IgD-negative memory B cell (primary cell): Measurements from ENCODE around the gene UBE2F. TPM values are rescaled to one million over a fixed set of nuclear protein-coding genes. Genes with fewer than 3 reads are reported as not detected.
"Not testable (repeated sequence)": the region's sequence is repeated elsewhere in the genome, so short reads cannot be mapped to it uniquely, and the experiment has no call there.

Experiments
- H3K27ac Mint-ChIP-seq, 3 donors: one replicate each; pipeline ENCODE4 v1.8.0; 2020 to 2022; ENCODE audit warnings: mild to moderate bottlenecking in 3 of 3, mixed read lengths in 3 of 3, moderate library complexity in 1 of 3
- H3K27me3 Mint-ChIP-seq: one replicate; pipeline ENCODE4 v1.8.0; 2021; ENCODE audit warnings: mixed read lengths
- H3K36me3 Mint-ChIP-seq: one replicate; pipeline ENCODE4 v1.8.0; 2020; ENCODE audit warnings: mild to moderate bottlenecking, mixed read lengths
- H3K4me1 Mint-ChIP-seq, 3 donors: one replicate each; pipeline ENCODE4 v1.8.0; 2020 to 2022; ENCODE audit warnings: mixed read lengths in 3 of 3, mild to moderate bottlenecking in 1 of 3
- H3K4me3 Mint-ChIP-seq, 4 donors: one replicate each; pipeline ENCODE4 v1.8.0; 2020 to 2022; ENCODE audit warnings: mild to moderate bottlenecking in 4 of 4, mixed read lengths in 4 of 4, moderate library complexity in 3 of 4
- H3K9me3 Mint-ChIP-seq, 3 donors: one replicate each; pipeline ENCODE4 v1.8.0; 2020 to 2021; ENCODE audit warnings: mixed read lengths in 3 of 3, mild to moderate bottlenecking in 1 of 3
- polyA plus RNA-seq: library from polyadenylated mRNA; unstranded; fragments of 300-500 nt; fragmentation: Illumina TruSeq; gene quantifications from one replicate; pipeline ENCODE4 v1.2.3, GENCODE V29; 2021

The UBE2F gene
- polyA plus RNA-seq, 1 donor from 2014 or later: 48.4 TPM

DNA sequence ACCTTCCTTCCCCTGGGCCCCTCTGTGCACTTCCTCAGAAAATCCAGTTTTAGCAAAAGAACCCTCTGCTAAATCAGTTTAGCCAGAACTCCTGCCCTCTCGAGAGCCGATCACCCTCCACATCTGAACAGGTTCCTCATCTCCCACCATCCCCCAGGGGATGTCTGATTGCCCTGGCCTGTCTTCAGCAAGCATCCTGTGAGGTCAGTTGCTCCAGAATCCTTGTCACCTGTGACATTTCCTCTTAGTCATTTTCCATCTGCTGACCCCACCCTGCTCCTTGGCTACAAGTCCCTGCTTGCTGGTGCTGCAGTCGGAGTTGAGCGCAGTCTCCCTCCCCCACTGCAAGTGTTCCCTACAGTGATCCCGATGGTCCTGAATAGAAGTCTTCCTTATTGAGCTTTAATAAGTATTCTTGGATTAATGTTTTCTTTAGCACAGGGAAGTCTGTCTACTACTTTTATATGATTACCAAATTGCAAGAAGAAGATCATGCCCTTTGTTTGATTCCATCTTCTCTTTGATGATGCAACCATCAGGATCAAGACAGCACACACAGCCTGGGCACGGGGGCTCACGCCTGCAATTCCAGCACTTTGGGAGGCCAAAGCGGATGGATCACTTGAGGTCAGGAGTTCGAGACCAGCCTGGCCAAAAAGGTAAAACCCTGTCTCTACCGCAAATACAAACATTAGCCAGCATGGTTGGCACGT lies 30.9 kb upstream of the UBE2F start:
- Mint-ChIP-seq H3K36me3 (no peaks in the 10 kb centered on the region), H3K4me3 (peak overlapping the region in 1 of 4 donors; percentile 17), H3K27ac (no peak overlapping the region), H3K27me3 (peaks cover 12% of the 10 kb centered on the region), H3K9me3 (no peaks in the 10 kb centered on the region), H3K4me1 (peaks cover 0 to 2% (median 0%) of the 10 kb centered on the region in 3 donors)

DNA sequence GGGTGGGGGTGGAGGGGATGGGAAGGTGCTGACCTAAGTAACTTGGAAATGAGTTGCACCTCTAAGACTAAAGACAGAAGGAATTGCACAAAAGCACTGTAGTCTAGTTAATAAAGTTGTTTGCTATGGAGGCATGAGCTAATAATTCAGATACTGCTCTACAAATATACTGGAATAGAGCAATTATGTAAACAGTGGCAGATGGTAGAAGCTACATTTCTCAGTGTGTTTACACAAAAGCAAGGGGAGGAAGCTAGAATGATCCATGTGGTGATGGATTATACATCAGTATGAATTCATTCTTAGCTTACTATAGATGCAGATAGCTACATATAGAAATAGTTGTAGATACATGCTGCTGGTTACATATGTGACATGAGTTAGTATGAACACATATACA lies 27.6 kb upstream of the UBE2F start:
- Mint-ChIP-seq H3K4me1 (peaks cover 0 to 9% (median 2%) of the 10 kb centered on the region in 3 donors), H3K27ac (no peak overlapping the region), H3K36me3 (no peaks in the 10 kb centered on the region), H3K27me3 (peaks cover 16% of the 10 kb centered on the region), H3K4me3 (no peak overlapping the region), H3K9me3 (peaks cover 0 to 4% (median under 1%) of the 10 kb centered on the region in 3 donors)

DNA sequence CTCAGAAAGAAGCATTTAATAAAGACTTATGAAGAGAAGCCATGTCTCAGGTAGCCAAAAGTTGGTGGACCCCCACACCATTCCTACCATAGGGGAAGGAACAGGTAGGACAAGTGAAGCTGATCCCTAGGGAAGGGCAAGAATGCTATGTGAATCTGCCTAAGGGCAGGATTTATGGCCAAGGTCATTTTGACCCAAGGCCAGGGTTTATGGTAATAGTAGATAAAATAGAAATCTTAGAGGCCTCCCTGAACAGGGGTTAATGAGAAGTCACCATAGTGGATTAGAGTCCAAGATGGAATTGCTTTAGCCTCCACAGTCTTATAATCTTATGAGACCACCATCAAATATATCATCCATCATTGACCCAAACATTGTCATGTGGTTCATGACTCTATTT lies 26.0 kb upstream of the UBE2F start:
- Mint-ChIP-seq H3K27ac (no peak overlapping the region), H3K4me1 (peaks cover 0 to 9% (median 2%) of the 10 kb centered on the region in 3 donors), H3K36me3 (peaks cover 1% of the 10 kb centered on the region), H3K4me3 (no peak overlapping the region), H3K27me3 (peaks cover 20% of the 10 kb centered on the region), H3K9me3 (peaks cover 2 to 7% (median 4%) of the 10 kb centered on the region in 3 donors)

DNA sequence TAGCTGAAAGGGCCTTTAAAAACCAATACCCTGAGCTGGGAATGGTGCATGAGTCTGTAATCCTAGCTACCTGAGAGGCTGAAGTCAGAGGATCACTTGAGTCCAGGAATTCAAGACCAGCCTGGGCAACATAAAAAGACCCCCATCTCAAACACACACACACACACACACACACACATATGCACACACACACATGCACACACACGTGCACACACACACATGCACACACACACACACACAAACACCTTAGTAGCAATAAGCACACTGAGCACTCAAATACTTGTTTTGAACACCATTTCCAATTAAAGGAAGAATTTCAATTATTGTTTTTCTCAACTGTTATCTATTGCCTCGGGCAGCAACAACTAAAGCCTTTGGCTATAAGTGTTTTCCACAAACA lies 25.6 kb upstream of the UBE2F start:
- H3K4me3 Mint-ChIP-seq: peak overlapping the region in 1 of 4 donors; percentile 47

DNA sequence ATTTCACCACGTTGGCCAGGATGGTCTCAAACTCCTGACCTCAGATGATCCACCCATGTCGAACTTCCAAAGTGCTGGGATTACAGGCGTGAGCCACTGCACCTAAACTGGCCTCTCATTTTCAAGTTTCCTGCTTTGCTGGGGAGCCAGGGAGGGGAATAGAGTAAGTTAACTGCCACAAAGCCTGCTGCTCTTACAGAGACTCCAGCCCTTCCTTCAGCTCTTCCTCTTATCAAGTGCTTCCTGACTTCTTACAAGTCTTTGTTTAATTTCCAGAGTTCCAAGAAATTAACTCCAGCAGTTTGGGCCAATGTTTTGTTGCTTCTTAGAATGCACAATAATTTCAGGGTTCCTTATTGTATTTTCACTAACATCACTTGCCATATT lies 24.3 kb upstream of the UBE2F start:
- Mint-ChIP-seq H3K36me3 (peaks cover 3% of the 10 kb centered on the region), H3K27me3 (peaks cover 23% of the 10 kb centered on the region), H3K4me1 (peaks cover 0 to 9% (median 2%) of the 10 kb centered on the region in 3 donors), H3K4me3 (peak overlapping the region in 2 of 4 donors; percentile 59 to 76), H3K9me3 (peaks cover 2 to 11% (median 4%) of the 10 kb centered on the region in 3 donors), H3K27ac (peak overlapping the region in 1 of 3 donors; percentile 8)

More for the DNA sequence above, 25.6 kb upstream of the UBE2F start:
- Mint-ChIP-seq H3K9me3 (peaks cover 2 to 9% (median 4%) of the 10 kb centered on the region in 3 donors), H3K27me3 (peaks cover 21% of the 10 kb centered on the region), H3K27ac (peak overlapping the region in 1 of 3 donors; percentile 21), H3K36me3 (peaks cover 3% of the 10 kb centered on the region), H3K4me1 (peaks cover 0 to 9% (median 2%) of the 10 kb centered on the region in 3 donors)

DNA sequence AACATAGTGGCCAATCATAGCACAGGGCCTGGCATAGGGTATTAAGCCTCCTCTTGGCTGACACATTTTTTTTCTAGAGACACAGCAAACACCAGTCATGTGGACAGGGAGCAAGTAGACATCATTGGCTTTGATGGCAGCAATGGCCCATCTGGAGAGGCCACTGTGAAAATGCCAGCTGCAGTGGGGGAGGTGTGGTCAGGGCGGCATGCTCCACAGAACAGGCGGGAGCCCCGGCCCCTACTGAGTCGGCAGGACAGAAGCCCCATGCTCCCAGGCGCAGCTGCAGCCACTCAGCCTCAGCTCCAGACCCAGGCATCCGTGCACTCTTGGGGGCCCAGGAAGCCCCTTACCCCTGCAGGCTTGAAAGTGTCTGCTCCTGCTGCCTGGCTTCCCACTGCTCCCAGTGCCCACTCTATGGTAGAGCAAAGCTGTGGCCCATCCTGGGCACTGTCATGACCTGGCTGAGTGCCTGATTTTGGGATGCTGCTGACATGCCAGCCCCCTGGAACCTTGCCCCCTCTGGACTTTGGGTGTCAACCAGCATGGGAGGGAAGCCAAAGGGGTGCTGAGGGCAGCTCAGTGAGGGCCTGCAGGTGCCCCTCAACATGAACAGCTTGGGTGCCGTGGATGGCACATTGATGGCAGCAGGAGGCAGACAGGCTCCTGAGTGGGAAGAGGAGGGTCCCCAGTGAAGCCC lies 23.3 kb upstream of the UBE2F start:
- peaks cover 0 to 9% (median 2%) of the 10 kb centered on the region in 3 donors for H3K4me1 Mint-ChIP-seq
- H3K36me3 Mint-ChIP-seq: peaks cover 3% of the 10 kb centered on the region
- no peak overlapping the region for H3K27ac Mint-ChIP-seq
- peak overlapping the region in 1 of 4 donors; percentile 37 for H3K4me3 Mint-ChIP-seq
- H3K9me3 Mint-ChIP-seq: peaks cover 2 to 11% (median 4%) of the 10 kb centered on the region in 3 donors
- H3K27me3 Mint-ChIP-seq: peaks cover 25% of the 10 kb centered on the region

DNA sequence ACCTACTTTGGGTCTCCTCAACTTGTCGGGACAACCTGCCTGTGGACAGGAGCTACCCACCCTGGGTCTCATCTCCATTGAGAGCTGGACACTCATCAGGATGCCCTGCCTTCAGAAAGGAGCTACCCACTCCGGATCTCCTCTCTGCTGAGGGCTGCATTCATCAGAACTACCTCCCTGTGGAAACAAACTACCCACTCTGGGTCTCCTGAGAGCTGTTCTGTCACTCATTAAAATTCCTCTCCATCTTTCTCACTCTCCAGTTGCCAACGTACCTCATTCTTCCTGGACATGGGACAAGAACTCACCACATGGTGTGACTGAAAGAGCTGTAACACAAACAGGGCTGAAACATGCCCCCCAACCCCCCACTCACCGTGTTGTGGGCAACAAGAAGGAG lies 22.5 kb upstream of the UBE2F start:
- no peak overlapping the region for H3K4me3 Mint-ChIP-seq

DNA sequence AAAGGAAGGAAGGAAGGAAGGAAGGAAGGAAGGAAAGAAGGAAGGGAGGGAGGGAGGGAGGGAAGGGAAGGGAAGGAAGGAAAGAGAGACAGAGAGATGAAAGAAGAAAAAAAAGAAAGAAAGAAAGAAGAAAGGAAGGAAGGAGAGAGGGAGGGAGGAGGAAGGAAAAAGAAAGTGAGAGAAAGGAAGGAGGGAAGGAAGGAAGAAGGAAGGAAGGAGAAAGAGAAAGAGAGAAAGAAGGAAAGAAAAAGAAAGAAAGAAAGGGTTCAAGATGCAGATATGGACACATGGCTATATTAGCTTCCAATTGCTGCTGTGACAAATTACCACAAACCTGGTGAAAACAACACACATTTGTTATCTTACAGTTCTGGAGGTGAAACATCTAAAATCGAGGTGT lies 20.4 kb upstream of the UBE2F start:
- H3K4me3 Mint-ChIP-seq: no peak overlapping the region
- peaks cover 2 to 11% (median 4%) of the 10 kb centered on the region in 3 donors for H3K9me3 Mint-ChIP-seq
- H3K4me1 Mint-ChIP-seq: peaks cover 0 to 7% (median 2%) of the 10 kb centered on the region in 3 donors
- peaks cover 37% of the 10 kb centered on the region for H3K27me3 Mint-ChIP-seq
- H3K36me3 Mint-ChIP-seq: peaks cover 3% of the 10 kb centered on the region
- no peak overlapping the region for H3K27ac Mint-ChIP-seq

More for the DNA sequence above, 22.5 kb upstream of the UBE2F start:
- Mint-ChIP-seq H3K27me3 (peaks cover 28% of the 10 kb centered on the region), H3K9me3 (peaks cover 2 to 11% (median 4%) of the 10 kb centered on the region in 3 donors), H3K4me1 (peaks cover 0 to 9% (median 2%) of the 10 kb centered on the region in 3 donors), H3K36me3 (peaks cover 3% of the 10 kb centered on the region), H3K27ac (no peak overlapping the region)

DNA sequence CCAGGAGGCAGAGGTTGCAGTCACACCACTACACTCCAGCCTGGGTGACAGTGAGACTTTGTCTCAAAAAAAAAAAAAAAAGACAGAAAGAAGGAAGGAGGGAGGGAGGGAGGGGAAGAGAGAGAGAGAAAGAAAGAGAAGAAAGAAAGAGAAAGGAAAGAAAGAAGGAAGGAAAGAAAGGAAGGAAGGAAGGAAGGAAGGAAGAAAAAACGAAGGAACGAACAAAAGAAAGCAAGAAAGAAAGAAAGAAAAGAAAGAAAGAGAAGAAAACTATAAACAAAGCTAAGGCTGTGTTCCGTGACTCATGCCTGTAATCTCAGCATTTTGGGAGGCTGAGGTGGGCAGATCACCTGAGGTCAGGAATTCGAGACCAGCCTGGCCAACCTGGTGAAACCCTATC lies 15.5 kb upstream of the UBE2F start:
- not testable (repeated sequence) for H3K4me1 Mint-ChIP-seq, H3K9me3 Mint-ChIP-seq, H3K4me3 Mint-ChIP-seq, H3K27ac Mint-ChIP-seq, H3K36me3 Mint-ChIP-seq
- peaks cover 21% of the 10 kb centered on the region for H3K27me3 Mint-ChIP-seq

DNA sequence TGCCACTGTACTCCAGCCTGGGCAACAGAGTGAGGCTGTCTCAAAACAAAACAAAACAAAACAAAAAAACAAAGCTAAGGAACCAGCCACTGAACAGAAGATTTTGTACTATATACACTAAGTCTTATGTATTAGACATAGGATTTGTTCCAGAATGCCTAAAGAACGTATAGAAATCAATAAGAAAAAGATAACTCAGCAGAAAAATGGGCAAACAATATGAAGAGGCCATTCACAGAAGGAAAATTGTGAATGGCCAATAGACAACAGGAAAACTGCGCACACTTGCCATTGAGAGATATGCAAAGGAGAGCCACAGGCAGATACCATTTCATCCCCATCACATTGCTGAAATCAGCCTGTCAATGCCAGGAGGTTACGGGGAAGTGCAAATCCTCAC lies 14.9 kb upstream of the UBE2F start:
- no peaks in the 10 kb centered on the region for H3K36me3 Mint-ChIP-seq
- H3K4me1 Mint-ChIP-seq: peaks cover 0 to 2% (median 0%) of the 10 kb centered on the region in 3 donors
- H3K27ac Mint-ChIP-seq: peak overlapping the region in 1 of 3 donors; percentile 71
- no peaks in the 10 kb centered on the region for H3K9me3 Mint-ChIP-seq
- peak overlapping the region in 1 of 4 donors; percentile 27 for H3K4me3 Mint-ChIP-seq
- H3K27me3 Mint-ChIP-seq: peaks cover 23% of the 10 kb centered on the region

DNA sequence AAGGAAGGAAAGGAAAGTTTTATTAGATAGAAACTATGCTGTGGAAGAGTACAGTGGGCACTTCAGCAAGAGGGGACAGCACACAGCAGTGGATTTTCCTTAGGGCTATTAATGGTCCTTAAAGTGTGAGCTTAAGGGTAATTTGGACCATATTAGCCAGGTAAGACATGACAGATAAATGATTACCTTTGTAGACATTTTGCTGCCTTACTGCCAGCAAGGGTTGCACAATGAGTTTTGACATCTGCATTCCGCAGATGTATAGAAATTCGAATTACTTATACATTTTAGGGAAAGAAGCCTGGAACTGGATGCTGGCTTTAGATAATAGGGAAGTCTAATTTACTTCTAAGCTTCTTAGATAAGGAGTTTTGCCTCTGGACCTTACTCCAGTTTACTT lies 14.0 kb upstream of the UBE2F start:
- Mint-ChIP-seq H3K27ac (no peak overlapping the region), H3K4me1 (peaks cover 0 to 3% (median 0%) of the 10 kb centered on the region in 3 donors), H3K36me3 (no peaks in the 10 kb centered on the region), H3K27me3 (peaks cover 25% of the 10 kb centered on the region), H3K4me3 (no peak overlapping the region), H3K9me3 (no peaks in the 10 kb centered on the region)

DNA sequence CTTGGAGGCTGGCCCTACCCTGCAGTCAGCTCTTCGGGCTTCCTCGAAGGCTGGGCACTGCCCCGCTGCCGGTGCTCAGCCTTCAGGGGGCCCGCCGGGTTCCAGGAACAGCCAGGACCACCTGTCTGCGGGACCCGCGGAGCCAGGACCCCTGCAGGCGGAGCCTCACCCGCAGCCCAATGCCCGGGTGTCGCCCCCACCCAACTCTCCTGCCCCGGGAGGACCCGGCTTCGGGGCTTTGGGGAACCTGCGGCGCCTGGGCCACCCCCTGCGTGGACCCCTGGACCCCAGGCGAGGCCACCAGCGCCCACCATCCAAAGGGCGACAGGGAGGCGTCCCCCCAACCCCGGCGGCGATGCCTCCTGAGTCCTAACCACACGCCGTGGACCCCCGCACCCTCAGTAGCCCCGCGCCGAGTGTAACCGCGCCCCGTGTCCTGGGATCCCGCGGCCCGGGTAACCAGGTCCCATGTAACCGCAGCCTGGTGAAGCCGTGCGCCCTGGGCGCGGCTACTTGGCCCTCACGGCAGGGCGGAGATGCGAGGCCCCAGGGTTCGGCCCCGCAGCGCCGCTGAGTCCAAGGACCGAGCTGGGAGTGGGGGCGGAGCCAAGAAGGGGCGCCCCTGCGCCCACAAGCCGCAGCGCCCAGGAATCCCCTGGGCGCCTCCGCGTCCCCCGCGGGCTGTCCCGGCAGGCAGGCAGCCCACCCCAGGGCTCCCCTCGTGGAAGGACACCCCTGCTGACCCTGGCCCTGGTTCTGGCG lies 11.0 kb upstream of the UBE2F start:
- H3K4me3 Mint-ChIP-seq: no peak overlapping the region

DNA sequence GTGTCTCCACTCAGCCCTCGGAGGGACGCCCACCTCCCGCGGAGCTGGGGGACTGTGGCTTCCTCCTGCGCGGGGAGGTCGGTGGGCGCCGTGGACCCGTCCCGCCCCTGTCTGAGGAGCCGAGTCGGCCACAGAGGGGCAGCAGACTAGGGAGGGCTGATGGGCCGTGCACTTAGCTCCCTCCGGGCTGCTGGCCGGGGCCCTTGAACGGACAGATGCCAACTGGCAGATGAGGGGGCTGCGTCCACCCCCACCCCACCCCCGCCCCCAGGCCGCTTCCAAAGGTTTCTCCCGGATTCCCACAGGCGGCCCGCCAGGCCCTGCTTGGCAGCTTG lies 10.4 kb upstream of the UBE2F start:
- no peaks in the 10 kb centered on the region for H3K9me3 Mint-ChIP-seq

More for the DNA sequence above, 11.0 kb upstream of the UBE2F start:
- no peak overlapping the region for H3K27ac Mint-ChIP-seq
- peaks cover 11% of the 10 kb centered on the region for H3K27me3 Mint-ChIP-seq
- no peaks in the 10 kb centered on the region for H3K9me3 Mint-ChIP-seq
- peaks cover 0 to 3% (median 0%) of the 10 kb centered on the region in 3 donors for H3K4me1 Mint-ChIP-seq
- H3K36me3 Mint-ChIP-seq: peaks cover 2% of the 10 kb centered on the region

DNA sequence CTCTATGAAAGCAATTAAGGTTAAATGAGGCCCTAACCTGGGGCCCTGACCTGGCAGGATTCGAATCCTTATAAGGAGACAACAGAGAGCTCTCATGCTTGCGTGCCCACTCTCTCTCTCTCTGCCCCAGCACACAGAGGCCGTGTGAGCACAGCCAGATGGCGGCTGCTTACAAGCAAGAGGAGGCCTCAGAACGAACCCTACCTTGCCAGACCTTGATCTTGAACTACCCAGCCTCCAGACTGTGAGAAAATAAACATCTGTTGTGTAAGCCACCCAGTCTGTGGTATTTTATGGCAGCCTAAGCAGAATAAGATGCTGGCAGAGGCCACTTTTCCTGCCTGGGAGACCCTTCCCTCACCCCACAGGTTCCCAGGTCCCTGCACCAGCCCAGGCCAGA lies 5.2 kb upstream of the UBE2F start:
- Mint-ChIP-seq H3K27me3 (peaks cover 6% of the 10 kb centered on the region), H3K4me3 (no peak overlapping the region), H3K4me1 (peaks cover 0 to 7% (median 2%) of the 10 kb centered on the region in 3 donors), H3K27ac (peak overlapping the region in 1 of 3 donors; percentile 12), H3K36me3 (peaks cover 4% of the 10 kb centered on the region), H3K9me3 (peaks cover 3 to 7% (median 4%) of the 10 kb centered on the region in 3 donors)

More for the DNA sequence above, 10.4 kb upstream of the UBE2F start:
- Mint-ChIP-seq H3K36me3 (peaks cover 2% of the 10 kb centered on the region), H3K27ac (no peak overlapping the region), H3K4me1 (peaks cover 0 to 5% (median 0%) of the 10 kb centered on the region in 3 donors), H3K4me3 (no peak overlapping the region), H3K27me3 (peaks cover 11% of the 10 kb centered on the region)
